A549 (cell line): ENCODE data around the gene CD81. TPM values are rescaled to one million over a fixed set of nuclear protein-coding genes. Genes with fewer than 3 reads are reported as not detected.

ENCODE experiments used
- ATAC-seq, 2 experiments: fragments of 200-7000 bp in 1 of 2; fragments of >200 bp in 1 of 2; cut with Nextera tagmentation in 1 of 2; cut with Tn5 transposase in 1 of 2; 3 replicates each; pipeline versions ENCODE4 v1.8.0 to v1.9.1; 2018 to 2020; ENCODE audit warnings: mild to moderate bottlenecking in 1 of 2, moderate library complexity in 1 of 2
- CTCF ChIA-PET: fragments of 300-600 bp; sonication (Branson Sonifier 250); formaldehyde crosslinking; extraction: SDS; loops from one replicate; lab custom pipeline; 2021; ENCODE audit warnings: antibody characterized with exemption, inconsistent platforms; lab: Yijun Ruan, JAX
- POLR2A ChIA-PET: fragments of 350-600 bp; formaldehyde crosslinking; extraction: SDS; loops from one replicate; lab custom pipeline; 2021; ENCODE audit warnings: antibody characterized with exemption, inconsistent platforms; lab: Yijun Ruan, JAX
- DNase-seq, 2 experiments: peaks; one replicate each; pipeline versions ENCODE4 v3.0.0 to v3.0.0-alpha.2; 2011 to 2016; ENCODE audit warnings: low read depth in 1 of 2, low spot score in 1 of 2
- FAIRE-seq: peaks from 2 replicates; lab custom pipeline; 2011; peaks lifted over from hg19 to GRCh38; lab: Jason Lieb, UNC
- H3K27ac ChIP-seq, 2 experiments: fragments of >200 bp; sonication (Bioruptor Twin); formaldehyde crosslinking; 3 replicates each; pipeline ENCODE4 v1.5.1; 2016 to 2017
- H3K4me1 ChIP-seq: fragments of >200 bp; sonication (Bioruptor Twin); formaldehyde crosslinking; 3 replicates; pipeline ENCODE4 v1.6.1; 2016
- H3K4me2 ChIP-seq: fragments of >200 bp; sonication (Bioruptor Twin); formaldehyde crosslinking; 3 replicates; pipeline ENCODE4 v1.6.1; 2016
- H3K4me3 ChIP-seq: fragments of >200 bp; sonication (Bioruptor Twin); formaldehyde crosslinking; 3 replicates; pipeline ENCODE4 v1.5.1; 2016
- H3K9me3 ChIP-seq: fragments of >200 bp; sonication (Bioruptor Twin); formaldehyde crosslinking; 3 replicates; pipeline ENCODE4 v1.6.1; 2016
- BHLHE40 ChIP-seq: IDR thresholded peaks from 2 replicates; pipeline ENCODE4 v1.6.1; 2012; ENCODE audit warnings: low read depth, low read length, inconsistent platforms
- CBX2 ChIP-seq: fragments of 200-600 bp; sonication (generic); IDR thresholded peaks from 2 replicates; pipeline ENCODE4 v1.6.1; 2016; ENCODE audit warnings: low read depth, mild to moderate bottlenecking, borderline replicate concordance
- CBX8 ChIP-seq: fragments of 200-600 bp; sonication (generic); IDR thresholded peaks from 2 replicates; pipeline ENCODE4 v1.6.1; 2016
- CEBPB ChIP-seq, 2 experiments: fragments of >200 bp in 1 of 2; sonication (Bioruptor Twin) in 1 of 2; formaldehyde crosslinking in 1 of 2; IDR thresholded peaks; 2 replicates each; pipeline ENCODE4 v1.6.1; 2012 to 2016
- CTCF ChIP-seq: fragments of >200 bp; sonication (Bioruptor Twin); formaldehyde crosslinking; IDR thresholded peaks from 3 replicates; pipeline ENCODE4 v1.5.1; 2016
- EHMT2 ChIP-seq: fragments of 200-600 bp; sonication (generic); IDR thresholded peaks from 2 replicates; pipeline ENCODE4 v1.6.1; 2016; ENCODE audit warnings: antibody characterized with exemption, low read depth, mild to moderate bottlenecking, moderate library complexity
- EP300 ChIP-seq, 2 experiments: fragments of >200 bp; sonication (Bioruptor Twin); formaldehyde crosslinking; IDR thresholded peaks; 2 replicates in 1 of 2; 3 replicates in 1 of 2; pipeline ENCODE4 v1.6.1; 2016 to 2017
- FOSL2 ChIP-seq, 2 experiments: fragments of 450-650 bp in 1 of 2; fragments of >200 bp in 1 of 2; sonication (Bioruptor Twin) in 1 of 2; formaldehyde crosslinking; IDR thresholded peaks; 2 replicates each; pipeline versions ENCODE4 v1.5.0 to v1.6.1; 2016 to 2020; ENCODE audit warnings: mild to moderate bottlenecking in 1 of 2, moderate library complexity in 1 of 2
- GATA3 ChIP-seq: IDR thresholded peaks from 2 replicates; pipeline ENCODE4 v1.6.1; 2012; ENCODE audit warnings: borderline replicate concordance
- HEYL ChIP-seq: fragments of 250-450 bp; sonication (Bioruptor Pico); IDR thresholded peaks from 2 replicates; pipeline ENCODE4 v1.8.0; 2021; ENCODE audit warnings: mild to moderate bottlenecking, moderate library complexity
- HMGXB4 ChIP-seq: fragments of 250-450 bp; sonication (Bioruptor Pico); IDR thresholded peaks from 2 replicates; pipeline ENCODE4 v1.5.0; 2021; ENCODE audit warnings: mild to moderate bottlenecking, moderate library complexity, borderline replicate concordance
- HOXA7 ChIP-seq: fragments of 250-450 bp; sonication (Bioruptor Pico); IDR thresholded peaks from 2 replicates; pipeline ENCODE4 v1.5.0; 2020; ENCODE audit warnings: mild to moderate bottlenecking, moderate library complexity
- JUNB ChIP-seq: fragments of >200 bp; sonication (Bioruptor Twin); formaldehyde crosslinking; IDR thresholded peaks from 2 replicates; pipeline ENCODE4 v1.6.1; 2016
- NFE2L2 ChIP-seq: fragments of 150-350 bp; conservative IDR thresholded peaks from 2 replicates; pipeline ENCODE4 v1.6.1; 2014; ENCODE audit warnings: low read length
- POLR2A ChIP-seq: IDR thresholded peaks from 2 replicates; pipeline ENCODE4 v1.6.1; 2012; ENCODE audit warnings: mild to moderate bottlenecking, low read length
- RAD21 ChIP-seq, 2 experiments: fragments of >200 bp in 1 of 2; sonication (Bioruptor Twin) in 1 of 2; formaldehyde crosslinking in 1 of 2; IDR thresholded peaks in 1 of 2; conservative IDR thresholded peaks in 1 of 2; 2 replicates in 1 of 2; 3 replicates in 1 of 2; pipeline ENCODE4 v1.6.1; 2012 to 2018; ENCODE audit warnings: inconsistent platforms in 1 of 2
- RFX5 ChIP-seq: fragments of 450-650 bp; IDR thresholded peaks from 2 replicates; pipeline ENCODE4 v1.7.1; 2014; ENCODE audit warnings: antibody characterized with exemption, mild to moderate bottlenecking, moderate library complexity
- SMC3 ChIP-seq: fragments of >200 bp; sonication (Bioruptor Twin); formaldehyde crosslinking; IDR thresholded peaks from 3 replicates; pipeline ENCODE4 v1.6.1; 2018; ENCODE audit warnings: inconsistent platforms
- TFCP2L1 ChIP-seq: fragments of 250-450 bp; sonication (Bioruptor Pico); IDR thresholded peaks from 2 replicates; pipeline ENCODE4 v1.5.0; 2021; ENCODE audit warnings: mild to moderate bottlenecking
- WGBS: methylation state at CpG from one replicate; pipeline ENCODE4 v1.1.6; 2017; ENCODE audit errors: missing lambda C conversion rate; 5-methylcytosine and 5-hydroxymethylcytosine counted together
- polyA plus RNA-seq, 4 experiments: library from polyadenylated mRNA; depleted of rRNA in 3 of 4; stranded (reverse); fragments of >200 nt; fragmentation: RNase III in 1 of 4; extraction: RNeasy Plus Mini Kit Qiagen cat#74134 plus additional on column Dnase treatment in 1 of 4; gene quantifications; 2 replicates in 3 of 4; 3 replicates in 1 of 4; pipeline ENCODE4 v1.2.3, GENCODE V29; 2011 to 2017
- TF ChIP-seq, protein P1 (sequence below): fragments of 150-350 bp; IDR thresholded peaks from 2 replicates; pipeline ENCODE4 v1.6.1; 2014; ENCODE audit warnings: low read depth, mild to moderate bottlenecking, low read length
- TF ChIP-seq, protein P2 (sequence below): fragments of 450-650 bp; IDR thresholded peaks from 2 replicates; pipeline ENCODE4 v1.6.1; 2014; ENCODE audit warnings: antibody characterized with exemption
- TF ChIP-seq, protein P3 (sequence below): fragments of 200-600 bp; sonication (generic); IDR thresholded peaks from 2 replicates; pipeline ENCODE4 v1.6.1; 2016; ENCODE audit warnings: antibody characterized with exemption, mild to moderate bottlenecking, moderate library complexity
- TF ChIP-seq, protein P4 (sequence below): fragments of 250-450 bp; sonication (Bioruptor Pico); IDR thresholded peaks from 2 replicates; pipeline ENCODE4 v1.5.0; 2020; ENCODE audit warnings: low read depth, mild to moderate bottlenecking, moderate library complexity

The CD81 gene
- polyA plus RNA-seq, 2 of the 4 experiments (the other 2 are of a cell fraction): 125 to 247 TPM

DNA sequence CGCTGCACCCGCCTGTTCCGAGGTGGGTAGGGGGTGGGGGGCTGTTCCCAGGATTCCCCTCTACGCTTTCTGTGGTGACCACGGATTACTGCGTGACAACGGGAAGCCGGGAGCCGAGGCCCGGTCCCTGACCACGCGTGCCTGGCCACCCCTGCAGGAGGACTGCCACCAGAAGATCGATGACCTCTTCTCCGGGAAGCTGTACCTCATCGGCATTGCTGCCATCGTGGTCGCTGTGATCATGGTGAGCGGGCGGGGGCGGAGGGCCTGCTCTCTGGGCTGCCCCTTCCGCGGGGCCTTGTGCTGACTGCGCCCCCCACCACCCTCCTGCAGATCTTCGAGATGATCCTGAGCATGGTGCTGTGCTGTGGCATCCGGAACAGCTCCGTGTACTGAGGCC, 19.4 kb downstream of the CD81 start:
- TF ChIP-seq FOSL2 (IDR thresholded peaks at IDR 0.05): no peak
- TF ChIP-seq FOSL2 (CRISPR knock-in tag; IDR thresholded peaks at IDR 0.05): no peak
- no peak for TF ChIP-seq BHLHE40
- TF ChIP-seq TFCP2L1 (CRISPR knock-in tag): no peak
- TF ChIP-seq RFX5: no peak
- TF ChIP-seq CBX8: no peak
- no peak for TF ChIP-seq HOXA7
- TF ChIP-seq, protein P1, sequence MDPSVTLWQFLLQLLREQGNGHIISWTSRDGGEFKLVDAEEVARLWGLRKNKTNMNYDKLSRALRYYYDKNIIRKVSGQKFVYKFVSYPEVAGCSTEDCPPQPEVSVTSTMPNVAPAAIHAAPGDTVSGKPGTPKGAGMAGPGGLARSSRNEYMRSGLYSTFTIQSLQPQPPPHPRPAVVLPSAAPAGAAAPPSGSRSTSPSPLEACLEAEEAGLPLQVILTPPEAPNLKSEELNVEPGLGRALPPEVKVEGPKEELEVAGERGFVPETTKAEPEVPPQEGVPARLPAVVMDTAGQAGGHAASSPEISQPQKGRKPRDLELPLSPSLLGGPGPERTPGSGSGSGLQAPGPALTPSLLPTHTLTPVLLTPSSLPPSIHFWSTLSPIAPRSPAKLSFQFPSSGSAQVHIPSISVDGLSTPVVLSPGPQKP: no peak
- TF ChIP-seq JUNB: no peak
- TF ChIP-seq EHMT2: no peak
- TF ChIP-seq NFE2L2: no peak
- TF ChIP-seq GATA3: no peak
- TF ChIP-seq CBX2: no peak
- TF ChIP-seq, protein P2, sequence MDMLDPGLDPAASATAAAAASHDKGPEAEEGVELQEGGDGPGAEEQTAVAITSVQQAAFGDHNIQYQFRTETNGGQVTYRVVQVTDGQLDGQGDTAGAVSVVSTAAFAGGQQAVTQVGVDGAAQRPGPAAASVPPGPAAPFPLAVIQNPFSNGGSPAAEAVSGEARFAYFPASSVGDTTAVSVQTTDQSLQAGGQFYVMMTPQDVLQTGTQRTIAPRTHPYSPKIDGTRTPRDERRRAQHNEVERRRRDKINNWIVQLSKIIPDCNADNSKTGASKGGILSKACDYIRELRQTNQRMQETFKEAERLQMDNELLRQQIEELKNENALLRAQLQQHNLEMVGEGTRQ: no peak
- TF ChIP-seq, protein P3, sequence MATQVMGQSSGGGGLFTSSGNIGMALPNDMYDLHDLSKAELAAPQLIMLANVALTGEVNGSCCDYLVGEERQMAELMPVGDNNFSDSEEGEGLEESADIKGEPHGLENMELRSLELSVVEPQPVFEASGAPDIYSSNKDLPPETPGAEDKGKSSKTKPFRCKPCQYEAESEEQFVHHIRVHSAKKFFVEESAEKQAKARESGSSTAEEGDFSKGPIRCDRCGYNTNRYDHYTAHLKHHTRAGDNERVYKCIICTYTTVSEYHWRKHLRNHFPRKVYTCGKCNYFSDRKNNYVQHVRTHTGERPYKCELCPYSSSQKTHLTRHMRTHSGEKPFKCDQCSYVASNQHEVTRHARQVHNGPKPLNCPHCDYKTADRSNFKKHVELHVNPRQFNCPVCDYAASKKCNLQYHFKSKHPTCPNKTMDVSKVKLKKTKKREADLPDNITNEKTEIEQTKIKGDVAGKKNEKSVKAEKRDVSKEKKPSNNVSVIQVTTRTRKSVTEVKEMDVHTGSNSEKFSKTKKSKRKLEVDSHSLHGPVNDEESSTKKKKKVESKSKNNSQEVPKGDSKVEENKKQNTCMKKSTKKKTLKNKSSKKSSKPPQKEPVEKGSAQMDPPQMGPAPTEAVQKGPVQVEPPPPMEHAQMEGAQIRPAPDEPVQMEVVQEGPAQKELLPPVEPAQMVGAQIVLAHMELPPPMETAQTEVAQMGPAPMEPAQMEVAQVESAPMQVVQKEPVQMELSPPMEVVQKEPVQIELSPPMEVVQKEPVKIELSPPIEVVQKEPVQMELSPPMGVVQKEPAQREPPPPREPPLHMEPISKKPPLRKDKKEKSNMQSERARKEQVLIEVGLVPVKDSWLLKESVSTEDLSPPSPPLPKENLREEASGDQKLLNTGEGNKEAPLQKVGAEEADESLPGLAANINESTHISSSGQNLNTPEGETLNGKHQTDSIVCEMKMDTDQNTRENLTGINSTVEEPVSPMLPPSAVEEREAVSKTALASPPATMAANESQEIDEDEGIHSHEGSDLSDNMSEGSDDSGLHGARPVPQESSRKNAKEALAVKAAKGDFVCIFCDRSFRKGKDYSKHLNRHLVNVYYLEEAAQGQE: no peak
- TF ChIP-seq CEBPB (IDR thresholded peaks at IDR 0.05): no peak
- no peak for TF ChIP-seq RAD21 (conservative IDR thresholded peaks at IDR 0.05 in 1 of 2, IDR thresholded peaks at IDR 0.05 in 1 of 2)
- TF ChIP-seq HEYL (CRISPR knock-in tag): no peak

DNA sequence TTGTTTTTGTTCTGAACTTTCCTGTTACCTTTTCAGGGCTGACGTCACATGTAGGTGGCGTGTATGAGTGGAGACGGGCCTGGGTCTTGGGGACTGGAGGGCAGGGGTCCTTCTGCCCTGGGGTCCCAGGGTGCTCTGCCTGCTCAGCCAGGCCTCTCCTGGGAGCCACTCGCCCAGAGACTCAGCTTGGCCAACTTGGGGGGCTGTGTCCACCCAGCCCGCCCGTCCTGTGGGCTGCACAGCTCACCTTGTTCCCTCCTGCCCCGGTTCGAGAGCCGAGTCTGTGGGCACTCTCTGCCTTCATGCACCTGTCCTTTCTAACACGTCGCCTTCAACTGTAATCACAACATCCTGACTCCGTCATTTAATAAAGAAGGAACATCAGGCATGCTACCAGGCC, 19.9 kb downstream of the CD81 start:
- Histone ChIP-seq H3K4me1 (peaks cover 12% of the 10 kb centered on the region), H3K9me3 (no peaks in the 10 kb centered on the region), H3K27ac (no peak overlapping the region), H3K4me2 (no peak overlapping the region), H3K4me3 (no peak overlapping the region)
- no peak for DNase-seq
- ChIA-PET POLR2A (interaction anchor here (1.2 kb wide), 1 partner anchor 20 kb away, joined by 3 read pairs; no protein-coding TSS in a partner anchor), CTCF (interaction anchor here (1.5 to 1.6 kb wide), 2 partner anchors 135 to 202 kb away, joined by 4 read pairs; no protein-coding TSS in a partner anchor)
- no peak for FAIRE-seq
- 94% methylated on average over 12 of the region's 12 CpGs for WGBS
- TF ChIP-seq HMGXB4 (CRISPR knock-in tag): no peak
- no peak for TF ChIP-seq CTCF
- no peak for TF ChIP-seq POLR2A
- TF ChIP-seq EP300 (IDR thresholded peaks at IDR 0.05): no peak
- TF ChIP-seq, protein P4, sequence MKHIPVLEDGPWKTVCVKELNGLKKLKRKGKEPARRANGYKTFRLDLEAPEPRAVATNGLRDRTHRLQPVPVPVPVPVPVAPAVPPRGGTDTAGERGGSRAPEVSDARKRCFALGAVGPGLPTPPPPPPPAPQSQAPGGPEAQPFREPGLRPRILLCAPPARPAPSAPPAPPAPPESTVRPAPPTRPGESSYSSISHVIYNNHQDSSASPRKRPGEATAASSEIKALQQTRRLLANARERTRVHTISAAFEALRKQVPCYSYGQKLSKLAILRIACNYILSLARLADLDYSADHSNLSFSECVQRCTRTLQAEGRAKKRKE (CRISPR knock-in tag): no peak
- TF ChIP-seq SMC3: no peak
- TF ChIP-seq FOSL2 (IDR thresholded peaks at IDR 0.05): no peak
- no peak for TF ChIP-seq FOSL2 (CRISPR knock-in tag; IDR thresholded peaks at IDR 0.05)
- ATAC-seq: no peak

More for the DNA sequence above, 19.4 kb downstream of the CD81 start:
- Histone ChIP-seq H3K4me2 (no peak overlapping the region), H3K4me3 (no peak overlapping the region), H3K9me3 (no peaks in the 10 kb centered on the region), H3K4me1 (peaks cover 8% of the 10 kb centered on the region), H3K27ac (no peak overlapping the region)
- ChIA-PET POLR2A (interaction anchor here (1.2 kb wide), 1 partner anchor 20 kb away, joined by 3 read pairs; no protein-coding TSS in a partner anchor), CTCF (interaction anchor here (1.5 to 1.6 kb wide), 3 partner anchors 91 to 202 kb away, joined by 4 to 5 read pairs (median 4); no protein-coding TSS in a partner anchor)
- WGBS: 94% methylated on average over 25 of the region's 26 CpGs
- FAIRE-seq (no peak), ATAC-seq (no peak), DNase-seq (no peak)
